Measurements from ENCODE around the gene PITPNB.

PITPNB gene

GRCh38 chr22:27803841-27804415 lies 115.1 kb downstream of the PITPNB start:
- DNase-seq (ENCODE audit: low read depth) = no peak

- no peak for DNase-seq (ENCODE audit: low read depth)
Observed at GRCh38 chr22:27802346-27803073, 116.5 kb downstream of the PITPNB start.

All from non-pigmented ciliary epithelial cell (primary cell).